GM12865 (cell line): ENCODE data around the gene SMG1.

Source experiments
- DNase-seq: peaks from one replicate; pipeline ENCODE4 v3.0.0; 2010; ENCODE audit warnings: low read depth
- H3K4me3 ChIP-seq: 2 replicates; pipeline ENCODE4 v1.5.1; 2011; ENCODE audit warnings: mild to moderate bottlenecking, low read depth, low read length, control low read depth
- CTCF ChIP-seq: IDR thresholded peaks from 2 replicates; pipeline ENCODE4 v1.5.1; 2011; ENCODE audit warnings: low read length, control low read depth, low read depth, inconsistent platforms; ENCODE audit not compliant: insufficient read depth; ENCODE audit errors: missing control alignments

Gene SMG1

GRCh38 chr16:18925986-18926865 is at the start of gene SMG1:
SMG1 (minus strand) TSS chr16:18926408; CDS start chr16:18926041, 367 bp downstream.
- H3K4me3 ChIP-seq: peak within 1 kb of the TSS; percentile 82
- DNase-seq: peak; percentile 98

GRCh38 chr16:18975109-18975508 is 48.9 kb upstream of the SMG1 start:
- H3K4me3 ChIP-seq: no peak overlapping the region
- no peak for TF ChIP-seq CTCF
- no peak for DNase-seq

GRCh38 chr16:18969855-18970240 is 43.6 kb upstream of the SMG1 start:
- no peak overlapping the region for H3K4me3 ChIP-seq
- no peak for TF ChIP-seq CTCF
- no peak for DNase-seq

- DNase-seq: peak; percentile 75
- TF ChIP-seq CTCF: peak; percentile 89
- H3K4me3 ChIP-seq: peak overlapping the region; percentile 55
Measured at GRCh38 chr16:18969050-18969854, 43.0 kb upstream of the SMG1 start.

GRCh38 chr16:18966791-18967190 is 40.6 kb upstream of the SMG1 start:
- no peak overlapping the region for H3K4me3 ChIP-seq
- DNase-seq: no peak
- no peak for TF ChIP-seq CTCF

GRCh38 chr16:18965555-18965954 is 39.3 kb upstream of the SMG1 start:
- no peak overlapping the region for H3K4me3 ChIP-seq
- no peak for DNase-seq
- TF ChIP-seq CTCF: no peak

- no peak for TF ChIP-seq CTCF
- no peak overlapping the region for H3K4me3 ChIP-seq
- DNase-seq: no peak
Measured at GRCh38 chr16:18959031-18959505, 32.9 kb upstream of the SMG1 start.
